ENCODE measurements around the gene CELSR1. TPM values are rescaled to one million over a fixed set of nuclear protein-coding genes. Genes with fewer than 3 reads are reported as not detected.

Gene CELSR1
- total RNA-seq, 1 experiment from 2014 or later: 30.7 TPM

DNA sequence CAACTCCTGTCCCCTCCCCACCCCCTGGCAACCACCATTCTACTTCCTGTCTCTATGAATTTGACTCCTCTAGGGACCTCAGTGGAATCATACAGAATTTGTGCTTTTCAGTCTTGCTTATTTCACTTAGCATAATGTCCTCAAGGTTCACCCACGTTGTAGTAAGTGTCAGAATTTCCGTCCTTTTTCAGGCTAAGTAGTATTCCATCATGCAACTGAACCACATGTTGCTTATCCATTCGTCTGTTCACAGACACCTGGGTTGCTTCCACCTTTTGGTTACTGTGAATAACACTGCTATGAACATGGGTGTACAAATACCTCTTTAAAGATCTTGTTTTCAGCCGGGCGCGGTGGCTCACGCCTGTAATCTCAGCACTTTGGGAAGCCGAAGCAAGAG, 16.5 kb downstream of the CELSR1 start:
- no TSS peak for BruUV-seq (replicated peaks)
- POLR2A ChIA-PET: no interaction called here
- intact Hi-C loops (cut with micrococcal nuclease; ENCODE audit: unreplicated experiment): no loop called here
- ATAC-seq (no peak), DNase-seq (ENCODE audit: low read depth, low spot score) (no peak)
- H3K4me1 ChIP-seq (ENCODE audit: control insufficient read depth, insufficient read depth, low read length): no peaks in the 10 kb centered on the region
- H3K9me3 ChIP-seq (ENCODE audit: control insufficient read depth, insufficient read depth, low read depth, low read length): no peaks in the 10 kb centered on the region
- TF ChIP-seq, protein P1, sequence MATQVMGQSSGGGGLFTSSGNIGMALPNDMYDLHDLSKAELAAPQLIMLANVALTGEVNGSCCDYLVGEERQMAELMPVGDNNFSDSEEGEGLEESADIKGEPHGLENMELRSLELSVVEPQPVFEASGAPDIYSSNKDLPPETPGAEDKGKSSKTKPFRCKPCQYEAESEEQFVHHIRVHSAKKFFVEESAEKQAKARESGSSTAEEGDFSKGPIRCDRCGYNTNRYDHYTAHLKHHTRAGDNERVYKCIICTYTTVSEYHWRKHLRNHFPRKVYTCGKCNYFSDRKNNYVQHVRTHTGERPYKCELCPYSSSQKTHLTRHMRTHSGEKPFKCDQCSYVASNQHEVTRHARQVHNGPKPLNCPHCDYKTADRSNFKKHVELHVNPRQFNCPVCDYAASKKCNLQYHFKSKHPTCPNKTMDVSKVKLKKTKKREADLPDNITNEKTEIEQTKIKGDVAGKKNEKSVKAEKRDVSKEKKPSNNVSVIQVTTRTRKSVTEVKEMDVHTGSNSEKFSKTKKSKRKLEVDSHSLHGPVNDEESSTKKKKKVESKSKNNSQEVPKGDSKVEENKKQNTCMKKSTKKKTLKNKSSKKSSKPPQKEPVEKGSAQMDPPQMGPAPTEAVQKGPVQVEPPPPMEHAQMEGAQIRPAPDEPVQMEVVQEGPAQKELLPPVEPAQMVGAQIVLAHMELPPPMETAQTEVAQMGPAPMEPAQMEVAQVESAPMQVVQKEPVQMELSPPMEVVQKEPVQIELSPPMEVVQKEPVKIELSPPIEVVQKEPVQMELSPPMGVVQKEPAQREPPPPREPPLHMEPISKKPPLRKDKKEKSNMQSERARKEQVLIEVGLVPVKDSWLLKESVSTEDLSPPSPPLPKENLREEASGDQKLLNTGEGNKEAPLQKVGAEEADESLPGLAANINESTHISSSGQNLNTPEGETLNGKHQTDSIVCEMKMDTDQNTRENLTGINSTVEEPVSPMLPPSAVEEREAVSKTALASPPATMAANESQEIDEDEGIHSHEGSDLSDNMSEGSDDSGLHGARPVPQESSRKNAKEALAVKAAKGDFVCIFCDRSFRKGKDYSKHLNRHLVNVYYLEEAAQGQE (IDR thresholded peaks at IDR 0.05; ENCODE audit: insufficient read depth in 1 of 2, low read depth in 2 of 2, low read length in 1 of 2): no peak
- no peak for TF ChIP-seq POLR2AphosphoS5 (IDR thresholded peaks at IDR 0.05; ENCODE audit: low read depth, low read length)
- no peak for TF ChIP-seq SIN3A (IDR thresholded peaks at IDR 0.05; ENCODE audit: borderline replicate concordance, insufficient read depth, low read depth, low read length)
- TF ChIP-seq, protein P2, sequence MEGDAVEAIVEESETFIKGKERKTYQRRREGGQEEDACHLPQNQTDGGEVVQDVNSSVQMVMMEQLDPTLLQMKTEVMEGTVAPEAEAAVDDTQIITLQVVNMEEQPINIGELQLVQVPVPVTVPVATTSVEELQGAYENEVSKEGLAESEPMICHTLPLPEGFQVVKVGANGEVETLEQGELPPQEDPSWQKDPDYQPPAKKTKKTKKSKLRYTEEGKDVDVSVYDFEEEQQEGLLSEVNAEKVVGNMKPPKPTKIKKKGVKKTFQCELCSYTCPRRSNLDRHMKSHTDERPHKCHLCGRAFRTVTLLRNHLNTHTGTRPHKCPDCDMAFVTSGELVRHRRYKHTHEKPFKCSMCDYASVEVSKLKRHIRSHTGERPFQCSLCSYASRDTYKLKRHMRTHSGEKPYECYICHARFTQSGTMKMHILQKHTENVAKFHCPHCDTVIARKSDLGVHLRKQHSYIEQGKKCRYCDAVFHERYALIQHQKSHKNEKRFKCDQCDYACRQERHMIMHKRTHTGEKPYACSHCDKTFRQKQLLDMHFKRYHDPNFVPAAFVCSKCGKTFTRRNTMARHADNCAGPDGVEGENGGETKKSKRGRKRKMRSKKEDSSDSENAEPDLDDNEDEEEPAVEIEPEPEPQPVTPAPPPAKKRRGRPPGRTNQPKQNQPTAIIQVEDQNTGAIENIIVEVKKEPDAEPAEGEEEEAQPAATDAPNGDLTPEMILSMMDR (IDR thresholded peaks at IDR 0.05): no peak
- TF ChIP-seq TCF7L2 (IDR thresholded peaks at IDR 0.05; ENCODE audit: low read depth, low read length): no peak
- no peak overlapping the region for H3K27ac ChIP-seq (ENCODE audit: low read length)
- CTCF ChIA-PET: no interaction called here
- no peak overlapping the region for H3K4me3 ChIP-seq (ENCODE audit: low read depth in 2 of 2, low read length in 2 of 2)
- no peaks in the 10 kb centered on the region for H3K36me3 ChIP-seq (ENCODE audit: control insufficient read depth, insufficient read depth, low read length)
- in situ Hi-C loops (cut with HindIII; ENCODE audit: low pct_unique_long_range_greater_than_20kb, low sequenced_read_pairs): no loop called here
- H3K27me3 ChIP-seq (ENCODE audit: control insufficient read depth, insufficient read depth, low read length): no peaks in the 10 kb centered on the region

DNA sequence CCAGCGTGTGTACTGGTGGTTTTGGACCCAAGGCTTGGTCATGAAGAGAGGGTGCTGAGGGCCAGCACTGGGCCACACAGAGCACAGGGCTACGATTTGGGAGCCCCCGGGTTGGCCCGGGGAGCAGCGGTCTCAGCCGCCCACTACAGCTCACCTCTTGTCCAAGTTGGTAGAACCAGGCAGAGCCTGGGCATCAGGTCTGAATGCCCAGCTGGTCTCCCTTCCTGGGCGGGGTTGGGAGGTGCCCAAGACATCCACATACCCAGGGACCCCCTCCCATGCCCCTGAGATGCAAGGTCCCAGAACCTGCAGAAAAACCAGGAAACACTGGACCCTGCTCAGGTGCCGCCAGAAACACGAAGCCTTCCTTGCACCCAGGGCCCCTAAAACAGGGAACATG, 18.0 kb downstream of the CELSR1 start:
- Histone ChIP-seq H3K36me3 (ENCODE audit: control insufficient read depth, insufficient read depth, low read length) (no peaks in the 10 kb centered on the region), H3K27me3 (ENCODE audit: control insufficient read depth, insufficient read depth, low read length) (no peaks in the 10 kb centered on the region), H3K27ac (ENCODE audit: low read length) (no peak overlapping the region), H3K9me3 (ENCODE audit: control insufficient read depth, insufficient read depth, low read depth, low read length) (no peaks in the 10 kb centered on the region), H3K4me3 (ENCODE audit: low read depth in 2 of 2, low read length in 2 of 2) (no peak overlapping the region), H3K4me1 (ENCODE audit: control insufficient read depth, insufficient read depth, low read length) (no peaks in the 10 kb centered on the region)
- in situ Hi-C loops (cut with HindIII; ENCODE audit: low pct_unique_long_range_greater_than_20kb, low sequenced_read_pairs): no loop called here
- TF ChIP-seq, protein P2 (IDR thresholded peaks at IDR 0.05): no peak
- no peak for TF ChIP-seq TCF7L2 (IDR thresholded peaks at IDR 0.05; ENCODE audit: low read depth, low read length)
- TF ChIP-seq POLR2AphosphoS5 (IDR thresholded peaks at IDR 0.05; ENCODE audit: low read depth, low read length): no peak
- TF ChIP-seq SIN3A (IDR thresholded peaks at IDR 0.05; ENCODE audit: borderline replicate concordance, insufficient read depth, low read depth, low read length): no peak
- TF ChIP-seq, protein P1 (IDR thresholded peaks at IDR 0.05; ENCODE audit: insufficient read depth in 1 of 2, low read depth in 2 of 2, low read length in 1 of 2): no peak
- no TSS peak for BruUV-seq (replicated peaks)
- ChIA-PET POLR2A (no interaction called here), CTCF (no interaction called here)
- intact Hi-C loops (cut with micrococcal nuclease; ENCODE audit: unreplicated experiment): no loop called here
- DNase-seq (ENCODE audit: low read depth, low spot score): no peak
- no peak for ATAC-seq
